HG02571 (cell line): ENCODE results near the gene SPTLC1.
"Not testable (repeated sequence)": the region's sequence is repeated elsewhere in the genome, so short reads cannot be mapped to it uniquely, and the experiment has no call there.

Source experiments
- ATAC-seq: cut with Tn5 transposase; IDR thresholded peaks from one replicate; pipeline ENCODE4 v1.9.1; 2021; ENCODE audit warnings: mild to moderate bottlenecking, moderate library complexity; ENCODE audit not compliant: unreplicated experiment

SPTLC1 gene

DNA sequence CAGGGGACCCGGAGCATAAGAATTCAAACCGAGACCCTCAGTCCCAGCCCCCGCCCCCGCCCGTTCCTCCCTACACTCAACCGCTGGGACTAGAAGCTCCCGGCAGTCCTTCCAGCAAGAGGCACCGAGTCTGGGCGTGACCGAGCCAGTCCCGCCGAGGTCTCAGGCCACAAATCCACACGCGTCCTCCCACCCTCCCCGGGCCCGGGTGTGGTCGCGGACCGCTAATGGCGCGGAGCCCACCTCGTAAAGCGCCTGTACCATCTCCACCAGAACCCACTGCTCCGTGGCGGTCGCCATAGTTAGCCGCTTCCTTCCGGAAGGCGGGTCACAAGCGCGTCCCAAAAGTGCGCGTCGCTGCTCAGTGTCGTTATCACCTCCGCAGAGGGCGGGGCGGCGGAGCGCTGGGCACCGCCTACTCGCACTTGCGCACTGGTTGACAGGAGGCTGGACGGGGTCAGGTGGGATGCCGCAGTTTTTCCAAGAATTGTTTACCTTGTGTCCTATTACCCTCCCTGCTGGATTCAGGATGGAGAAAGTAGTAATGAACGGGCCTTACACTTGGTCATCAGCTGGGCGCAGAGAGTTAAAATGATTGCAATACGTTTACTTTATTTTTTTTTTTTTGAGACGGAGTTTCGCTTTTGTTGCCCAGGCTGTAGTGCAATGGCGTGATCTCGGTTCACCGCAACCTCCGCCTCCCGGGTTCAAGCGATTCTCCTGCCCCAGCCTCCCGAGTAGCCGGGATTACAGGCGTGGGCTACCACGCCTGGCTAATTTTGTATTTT, at the start of gene SPTLC1:
Gene SPTLC1, minus strand, starts transcription at position 343 of the 788 bp plus-strand sequence. Its CDS starts 43 bp downstream, at position 300.
- ATAC-seq = peak; percentile 97

- no peak for ATAC-seq
Measured at GRCh38 chr9:92164975-92165374, 49.8 kb upstream of the SPTLC1 start.

DNA sequence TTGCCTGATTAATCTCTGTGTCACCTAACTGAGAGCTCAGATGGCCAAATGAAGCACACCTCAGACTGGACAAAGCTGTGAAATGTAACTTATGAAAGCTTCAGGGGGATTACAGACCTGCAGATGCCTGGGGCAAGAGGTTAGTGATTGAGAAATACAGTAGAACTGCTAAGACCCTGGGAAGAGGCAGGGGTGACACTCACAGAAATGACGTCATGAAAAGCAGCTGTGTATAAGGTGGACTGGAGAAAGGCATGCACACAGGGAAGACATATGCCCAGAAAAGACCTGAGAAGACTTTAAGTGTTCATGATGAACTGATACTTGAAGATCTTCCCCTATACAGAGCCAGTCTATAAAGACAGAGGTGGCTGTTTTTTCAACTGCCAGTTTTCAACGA, 49.3 kb upstream of the SPTLC1 start:
- no peak for ATAC-seq

DNA sequence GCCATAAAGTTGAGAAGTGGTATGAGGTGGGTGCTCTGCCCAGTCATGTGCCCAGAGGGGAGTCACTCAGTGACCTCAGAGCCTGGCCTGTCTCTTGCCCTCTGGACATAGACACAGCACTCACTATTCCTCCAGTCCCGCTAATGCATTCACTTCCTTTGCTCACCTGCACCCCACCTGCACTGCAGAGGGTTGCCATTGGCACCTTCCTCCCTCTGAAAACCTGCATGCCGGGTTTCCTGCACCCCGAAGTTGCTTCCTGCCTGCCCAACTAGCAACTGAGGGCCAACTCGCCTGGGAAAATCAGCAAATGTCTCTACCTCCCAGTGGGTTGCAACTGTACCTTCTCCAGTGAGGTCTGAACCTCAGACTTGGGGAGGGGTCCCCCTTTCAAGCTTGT, 48.1 kb upstream of the SPTLC1 start:
- ATAC-seq = no peak

- ATAC-seq = no peak
Measured at GRCh38 chr9:92160786-92161185, 45.6 kb upstream of the SPTLC1 start.

GRCh38 chr9:92159058-92159457, 43.8 kb upstream of the SPTLC1 start:
- no peak for ATAC-seq

GRCh38 chr9:92158097-92158601, 42.9 kb upstream of the SPTLC1 start:
- no peak for ATAC-seq

GRCh38 chr9:92155736-92156135, 40.5 kb upstream of the SPTLC1 start:
- ATAC-seq = not testable (repeated sequence)

- ATAC-seq = no peak
Measured at GRCh38 chr9:92155221-92155620, 40.0 kb upstream of the SPTLC1 start.

GRCh38 chr9:92153466-92154415, 38.5 kb upstream of the SPTLC1 start:
- ATAC-seq = not testable (repeated sequence)

DNA sequence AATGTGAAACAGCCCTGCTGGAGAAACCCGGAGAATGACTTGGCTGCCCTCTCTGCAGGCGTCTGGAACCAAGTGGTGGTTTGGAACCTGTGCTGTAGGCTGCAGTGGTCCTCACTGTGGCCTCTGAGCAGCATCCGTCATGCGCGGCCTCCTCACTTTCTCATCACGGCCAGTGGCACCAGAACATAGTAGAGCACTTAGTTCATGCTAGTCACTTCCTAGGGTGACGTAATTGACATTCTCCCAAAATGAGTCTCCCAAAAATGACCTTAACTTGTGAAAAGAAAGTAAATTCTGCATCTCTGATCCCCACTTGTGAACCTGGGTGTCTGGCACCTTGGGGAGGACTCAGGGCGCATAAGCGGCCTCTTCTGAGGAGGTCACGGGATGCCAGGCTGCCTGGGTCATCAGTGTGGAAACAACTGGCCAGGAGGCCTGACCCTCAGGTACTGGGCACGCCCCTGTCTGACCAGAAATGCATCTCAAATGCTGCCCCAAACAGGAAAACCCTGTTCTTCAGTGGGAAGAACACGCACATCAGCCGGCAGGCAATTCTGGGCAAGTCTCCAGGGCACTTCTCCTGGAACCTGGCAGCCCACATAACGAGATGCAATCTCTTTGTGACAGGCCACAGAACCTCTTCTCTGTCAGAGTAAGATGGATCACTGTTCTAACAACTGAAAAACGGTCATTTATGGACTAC, 36.6 kb upstream of the SPTLC1 start:
- no peak for ATAC-seq

- not testable (repeated sequence) for ATAC-seq
Measured at GRCh38 chr9:92150501-92151470, 35.6 kb upstream of the SPTLC1 start.

GRCh38 chr9:92147852-92148180, 32.6 kb upstream of the SPTLC1 start:
- no peak for ATAC-seq

DNA sequence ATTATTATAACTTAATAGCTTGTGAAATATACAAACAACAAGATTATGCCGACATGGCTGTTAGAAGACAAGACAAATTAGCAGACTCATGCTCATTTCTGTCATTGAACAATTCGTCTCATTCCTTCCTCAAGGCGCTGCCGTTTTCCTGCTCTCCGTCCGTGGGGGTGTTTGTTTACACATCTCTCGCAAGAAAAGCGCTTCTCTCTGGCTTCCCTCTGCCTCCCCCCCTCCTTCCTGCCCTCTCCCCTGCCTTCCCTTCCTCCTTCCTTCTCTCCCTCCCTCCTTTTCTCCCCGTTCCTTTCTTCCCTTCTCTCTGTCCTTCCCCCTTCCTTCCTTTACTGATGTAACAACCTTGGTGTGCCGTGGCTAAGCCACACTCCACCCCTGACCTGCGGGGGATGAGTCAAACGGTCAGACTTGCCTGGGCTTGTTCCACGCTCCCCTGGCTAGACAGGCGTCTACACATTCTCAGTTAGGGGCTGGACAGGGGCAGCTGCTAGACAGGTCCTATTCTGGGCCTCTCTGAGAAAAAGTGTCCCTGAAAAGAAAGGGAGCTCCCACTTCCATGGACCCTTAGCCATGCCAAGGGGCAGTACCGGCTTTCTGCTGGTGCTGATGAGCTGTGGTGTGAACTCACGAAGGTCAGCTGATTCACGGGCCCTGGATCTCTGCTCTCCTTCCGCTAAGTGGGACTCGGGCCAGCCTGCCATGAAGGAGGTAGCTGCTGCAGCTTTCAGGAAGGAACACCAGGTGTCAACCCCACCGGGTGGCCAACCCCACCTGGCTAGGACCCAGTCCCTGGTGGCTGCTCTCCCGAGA, 32.0 kb upstream of the SPTLC1 start:
- ATAC-seq = peak; percentile 89

- no peak for ATAC-seq
Measured at GRCh38 chr9:92146610-92147009, 31.4 kb upstream of the SPTLC1 start.

DNA sequence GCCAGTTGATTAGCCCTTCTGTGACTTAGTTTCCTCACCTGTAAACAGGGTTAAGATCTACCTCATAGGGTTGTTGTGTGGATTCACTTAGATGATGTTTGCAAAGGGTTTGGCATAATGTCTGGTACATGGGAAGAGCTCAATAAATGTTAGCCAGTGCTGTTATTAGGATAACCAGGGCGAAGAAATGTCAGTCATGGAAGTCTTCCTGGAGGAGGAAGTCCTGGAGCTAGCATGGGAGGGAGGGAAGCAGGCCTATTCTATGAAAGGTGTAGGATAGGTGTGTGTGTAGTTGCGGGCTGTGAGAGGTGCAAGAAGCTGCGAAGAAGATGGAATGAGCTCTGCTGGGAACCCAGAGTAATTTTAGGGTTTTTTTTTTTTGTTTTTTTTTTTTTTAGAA, 30.6 kb upstream of the SPTLC1 start:
- not testable (repeated sequence) for ATAC-seq

DNA sequence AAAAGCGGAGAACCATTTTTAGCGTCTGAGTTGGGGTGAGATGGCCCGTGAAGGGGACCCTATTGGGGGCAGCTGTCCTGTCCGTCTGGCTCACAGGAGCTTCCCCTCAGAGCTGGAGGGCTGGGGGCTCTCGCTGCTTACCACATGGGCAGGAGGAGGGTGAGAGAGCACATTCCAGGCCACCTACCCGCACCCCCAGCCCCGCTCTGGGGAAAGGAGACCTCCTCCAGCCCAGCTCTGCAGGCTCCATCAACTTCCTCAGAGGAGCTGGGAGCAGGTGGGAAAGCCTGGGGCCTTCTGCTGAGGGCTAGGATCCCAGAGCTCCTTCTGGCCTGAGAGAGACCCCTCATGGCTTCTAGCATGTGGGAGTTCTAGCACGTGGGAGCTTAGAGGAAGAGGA, 27.1 kb upstream of the SPTLC1 start:
- ATAC-seq = no peak

GRCh38 chr9:92141144-92142129, 26.2 kb upstream of the SPTLC1 start:
- no peak for ATAC-seq
